ENCODE data around the gene HLA-A.
A peak's percentile ranks its signal among the peaks of the same experiment; 100 is the strongest.

HLA-A gene

GRCh38 chr6:29964518-29964886 is 22.2 kb downstream of the HLA-A start:
- Histone ChIP-seq H3K36me3 (ENCODE audit: control insufficient read depth in 1 of 2, insufficient read depth in 2 of 2, low read length in 2 of 2) (no peaks in the 10 kb centered on the region), H3K4me3 (ENCODE audit: low read depth in 1 of 2, low read length in 2 of 2) (peak overlapping the region; percentile 48 to 83), H3K4me1 (ENCODE audit: control insufficient read depth in 1 of 2, insufficient read depth in 2 of 2, low read length in 2 of 2) (peaks cover 32 to 36% of the 10 kb centered on the region in 2 donors), H3K27ac (ENCODE audit: low read length) (peak overlapping the region; percentile 94), H3K27me3 (ENCODE audit: low read depth, low read length) (no peaks in the 10 kb centered on the region), H3K9me3 (ENCODE audit: control insufficient read depth in 1 of 2, low read length in 2 of 2) (no peaks in the 10 kb centered on the region)

GRCh38 chr6:29964887-29965562 is 22.7 kb downstream of the HLA-A start:
- Histone ChIP-seq H3K36me3 (ENCODE audit: control insufficient read depth in 1 of 2, insufficient read depth in 2 of 2, low read length in 2 of 2) (no peaks in the 10 kb centered on the region), H3K4me3 (ENCODE audit: low read depth in 1 of 2, low read length in 2 of 2) (peak overlapping the region; percentile 48 to 83), H3K9me3 (ENCODE audit: control insufficient read depth in 1 of 2, low read length in 2 of 2) (no peaks in the 10 kb centered on the region), H3K27ac (ENCODE audit: low read length) (peak overlapping the region; percentile 94), H3K27me3 (ENCODE audit: low read depth, low read length) (no peaks in the 10 kb centered on the region), H3K4me1 (ENCODE audit: control insufficient read depth in 1 of 2, insufficient read depth in 2 of 2, low read length in 2 of 2) (peaks cover 32 to 36% of the 10 kb centered on the region in 2 donors)

GRCh38 chr6:29965563-29965872 is 23.2 kb downstream of the HLA-A start:
- peak overlapping the region; percentile 48 to 83 for H3K4me3 ChIP-seq (ENCODE audit: low read depth in 1 of 2, low read length in 2 of 2)
- H3K36me3 ChIP-seq (ENCODE audit: control insufficient read depth in 1 of 2, insufficient read depth in 2 of 2, low read length in 2 of 2), result peaks cover 0 to under 1% of the 10 kb centered on the region in 2 donors
- H3K4me1 ChIP-seq (ENCODE audit: control insufficient read depth in 1 of 2, insufficient read depth in 2 of 2, low read length in 2 of 2), result peaks cover 32 to 36% of the 10 kb centered on the region in 2 donors
- H3K27me3 ChIP-seq (ENCODE audit: low read depth, low read length), result no peaks in the 10 kb centered on the region
- peak overlapping the region; percentile 94 for H3K27ac ChIP-seq (ENCODE audit: low read length)
- H3K9me3 ChIP-seq (ENCODE audit: control insufficient read depth in 1 of 2, low read length in 2 of 2), result no peaks in the 10 kb centered on the region

GRCh38 chr6:29965873-29966601 is 23.7 kb downstream of the HLA-A start:
- H3K4me3 ChIP-seq (ENCODE audit: low read depth in 1 of 2, low read length in 2 of 2), result peak overlapping the region; percentile 48 to 83
- no peaks in the 10 kb centered on the region for H3K27me3 ChIP-seq (ENCODE audit: low read depth, low read length)
- H3K36me3 ChIP-seq (ENCODE audit: control insufficient read depth in 1 of 2, insufficient read depth in 2 of 2, low read length in 2 of 2), result peaks cover 4 to 5% of the 10 kb centered on the region in 2 donors
- peaks cover 32 to 36% of the 10 kb centered on the region in 2 donors for H3K4me1 ChIP-seq (ENCODE audit: control insufficient read depth in 1 of 2, insufficient read depth in 2 of 2, low read length in 2 of 2)
- H3K9me3 ChIP-seq (ENCODE audit: control insufficient read depth in 1 of 2, low read length in 2 of 2), result no peaks in the 10 kb centered on the region
- peak overlapping the region; percentile 94 for H3K27ac ChIP-seq (ENCODE audit: low read length)

DNA sequence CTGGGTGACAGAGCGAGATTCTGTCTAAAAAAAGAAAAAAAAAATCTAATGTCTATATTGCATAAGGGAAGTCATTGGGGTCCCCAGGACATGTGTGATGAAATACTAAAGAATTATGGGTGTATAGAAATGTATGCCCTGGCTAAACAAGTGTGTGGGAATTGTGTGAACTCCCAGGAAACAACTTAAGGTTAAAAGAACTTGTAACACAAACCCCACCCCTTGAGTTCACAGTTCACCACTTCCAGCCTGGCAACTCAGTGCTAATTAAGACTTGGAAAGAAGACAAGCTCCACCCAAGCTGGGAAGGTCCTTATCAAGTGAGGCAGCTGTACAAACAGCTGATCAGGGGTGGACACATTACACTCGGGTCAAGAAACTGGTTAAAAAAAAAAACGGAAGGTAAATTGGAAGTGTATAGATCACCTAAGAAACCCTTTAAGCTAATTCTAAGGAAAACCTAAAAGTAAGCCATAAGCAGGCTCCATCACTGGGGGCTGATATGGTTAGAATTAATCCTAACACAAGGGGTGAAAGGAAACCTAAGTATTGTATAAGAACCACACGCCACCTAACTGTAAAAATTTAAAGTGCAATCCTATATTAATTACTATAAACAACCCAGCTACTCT is 25.2 kb downstream of the HLA-A start:
- peaks cover 4 to 7% of the 10 kb centered on the region in 2 donors for H3K36me3 ChIP-seq (ENCODE audit: control insufficient read depth in 1 of 2, insufficient read depth in 2 of 2, low read length in 2 of 2)
- no peaks in the 10 kb centered on the region for H3K9me3 ChIP-seq (ENCODE audit: control insufficient read depth in 1 of 2, low read length in 2 of 2)
- no peak overlapping the region for H3K27ac ChIP-seq (ENCODE audit: low read length)
- no peaks in the 10 kb centered on the region for H3K27me3 ChIP-seq (ENCODE audit: low read depth, low read length)
- H3K4me3 ChIP-seq (ENCODE audit: low read depth in 1 of 2, low read length in 2 of 2), result no peak overlapping the region
- H3K4me1 ChIP-seq (ENCODE audit: control insufficient read depth in 1 of 2, insufficient read depth in 2 of 2, low read length in 2 of 2), result peaks cover 32 to 36% of the 10 kb centered on the region in 2 donors

DNA sequence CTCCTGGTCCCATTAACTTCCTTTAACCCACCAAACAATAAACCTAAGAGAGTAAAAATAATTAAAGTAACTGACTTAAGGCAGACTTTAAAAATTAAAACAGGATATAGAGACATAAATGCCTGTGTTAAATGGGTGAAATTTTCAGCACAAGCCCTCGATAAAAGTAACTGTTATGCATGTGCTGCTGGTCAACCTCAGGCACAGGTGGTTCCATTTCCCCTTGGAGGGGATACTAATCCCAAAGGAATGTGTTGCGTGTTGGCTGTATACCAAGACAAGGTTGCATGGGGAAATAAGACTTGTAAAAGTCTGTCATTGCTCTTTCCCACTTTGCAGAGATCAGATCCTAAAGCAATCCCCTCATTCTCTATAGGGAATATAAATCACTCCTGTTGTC is 25.8 kb downstream of the HLA-A start:
- Histone ChIP-seq H3K4me1 (ENCODE audit: control insufficient read depth in 1 of 2, insufficient read depth in 2 of 2, low read length in 2 of 2) (peaks cover 32 to 36% of the 10 kb centered on the region in 2 donors), H3K9me3 (ENCODE audit: control insufficient read depth in 1 of 2, low read length in 2 of 2) (no peaks in the 10 kb centered on the region), H3K27ac (ENCODE audit: low read length) (no peak overlapping the region), H3K36me3 (ENCODE audit: control insufficient read depth in 1 of 2, insufficient read depth in 2 of 2, low read length in 2 of 2) (peaks cover 4 to 7% of the 10 kb centered on the region in 2 donors), H3K4me3 (ENCODE audit: low read depth in 1 of 2, low read length in 2 of 2) (no peak overlapping the region), H3K27me3 (ENCODE audit: low read depth, low read length) (no peaks in the 10 kb centered on the region)

DNA sequence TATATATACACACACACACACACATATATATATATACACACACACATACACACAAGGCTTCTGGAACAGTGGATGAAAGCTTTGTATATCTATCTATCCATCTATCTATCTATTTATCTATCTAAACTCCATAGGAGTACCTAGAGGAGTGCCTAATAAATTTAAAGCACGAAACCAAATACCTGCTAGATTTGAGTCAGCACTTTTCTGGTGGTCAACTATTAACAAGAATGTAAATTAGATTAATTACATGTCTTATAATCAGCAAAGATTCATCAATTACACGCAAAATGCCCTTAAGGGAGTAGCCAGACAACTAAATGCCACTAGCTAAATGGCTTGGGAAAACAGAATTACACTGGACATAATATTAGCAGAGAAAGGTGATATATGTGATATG is 26.6 kb downstream of the HLA-A start:
- H3K36me3 ChIP-seq (ENCODE audit: control insufficient read depth in 1 of 2, insufficient read depth in 2 of 2, low read length in 2 of 2), result peaks cover 4 to 7% of the 10 kb centered on the region in 2 donors
- no peak overlapping the region for H3K27ac ChIP-seq (ENCODE audit: low read length)
- H3K9me3 ChIP-seq (ENCODE audit: control insufficient read depth in 1 of 2, low read length in 2 of 2), result no peaks in the 10 kb centered on the region
- peaks cover 32 to 36% of the 10 kb centered on the region in 2 donors for H3K4me1 ChIP-seq (ENCODE audit: control insufficient read depth in 1 of 2, insufficient read depth in 2 of 2, low read length in 2 of 2)
- no peaks in the 10 kb centered on the region for H3K27me3 ChIP-seq (ENCODE audit: low read depth, low read length)
- H3K4me3 ChIP-seq (ENCODE audit: low read depth in 1 of 2, low read length in 2 of 2), result no peak overlapping the region

DNA sequence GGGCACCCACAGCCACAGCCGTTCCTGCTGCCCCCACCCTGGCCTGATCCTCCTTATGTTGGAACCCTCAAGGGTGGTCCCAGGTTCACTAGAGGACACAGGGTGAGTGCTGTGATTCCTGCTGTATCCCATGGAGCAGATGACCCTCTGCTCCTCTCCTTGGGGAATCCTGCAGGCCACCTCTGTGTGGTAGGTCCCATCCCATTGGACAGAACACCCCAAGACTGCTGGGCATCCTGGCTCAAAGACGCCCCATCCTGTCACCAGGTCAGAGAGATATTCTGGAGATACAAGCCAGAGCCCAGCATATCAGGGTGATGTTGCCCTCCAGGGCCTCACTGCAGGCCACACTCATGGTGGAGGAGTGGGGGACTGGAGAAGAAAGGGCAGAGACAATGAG is 28.4 kb downstream of the HLA-A start:
- no peak overlapping the region for H3K4me3 ChIP-seq (ENCODE audit: low read depth in 1 of 2, low read length in 2 of 2)
- H3K4me1 ChIP-seq (ENCODE audit: control insufficient read depth in 1 of 2, insufficient read depth in 2 of 2, low read length in 2 of 2), result peaks cover 21 to 40% of the 10 kb centered on the region in 2 donors
- no peaks in the 10 kb centered on the region for H3K9me3 ChIP-seq (ENCODE audit: control insufficient read depth in 1 of 2, low read length in 2 of 2)
- peaks cover 3% of the 10 kb centered on the region for H3K27me3 ChIP-seq (ENCODE audit: low read depth, low read length)
- H3K27ac ChIP-seq (ENCODE audit: low read length), result no peak overlapping the region
- H3K36me3 ChIP-seq (ENCODE audit: control insufficient read depth in 1 of 2, insufficient read depth in 2 of 2, low read length in 2 of 2), result peaks cover 4 to 7% of the 10 kb centered on the region in 2 donors

DNA sequence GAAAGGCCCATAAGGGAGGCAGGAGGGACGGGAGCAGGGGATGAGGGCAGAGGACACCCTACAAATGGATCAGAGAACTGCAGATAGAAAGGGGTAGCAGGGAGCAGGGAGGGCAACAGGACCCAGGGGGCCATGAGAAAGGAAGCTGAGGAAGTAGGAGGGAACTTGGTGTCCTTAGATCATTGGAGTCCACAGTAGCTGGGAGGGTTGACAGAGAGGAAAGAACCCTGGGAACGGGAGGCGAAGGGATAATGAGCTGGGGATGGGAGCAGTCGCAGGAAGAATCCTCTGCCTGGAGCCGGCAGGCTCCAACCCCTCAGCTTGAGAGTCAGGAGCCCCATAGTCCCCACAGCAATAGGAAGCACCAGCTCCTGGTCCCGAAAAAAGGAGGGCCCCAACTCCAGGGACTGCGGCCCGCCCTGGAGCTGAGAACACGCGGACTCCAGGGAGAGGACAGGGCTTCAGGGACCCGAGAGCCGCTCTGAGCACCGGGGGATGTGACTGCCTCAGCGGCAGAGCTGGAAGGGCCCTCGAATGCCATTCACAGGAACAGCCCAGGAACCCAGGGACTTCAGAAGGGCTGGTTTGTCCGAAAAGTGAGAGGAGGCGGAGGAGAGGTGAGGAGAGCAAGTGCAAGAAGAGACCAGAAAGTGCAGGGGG is 32.7 kb downstream of the HLA-A start:
- H3K4me3 ChIP-seq (ENCODE audit: low read depth in 1 of 2, low read length in 2 of 2), result peak overlapping the region; percentile 52 to 65
- H3K36me3 ChIP-seq (ENCODE audit: control insufficient read depth in 1 of 2, insufficient read depth in 2 of 2, low read length in 2 of 2), result peaks cover 4 to 7% of the 10 kb centered on the region in 2 donors
- H3K27ac ChIP-seq (ENCODE audit: low read length), result no peak overlapping the region
- no peaks in the 10 kb centered on the region for H3K9me3 ChIP-seq (ENCODE audit: control insufficient read depth in 1 of 2, low read length in 2 of 2)
- H3K4me1 ChIP-seq (ENCODE audit: control insufficient read depth in 1 of 2, insufficient read depth in 2 of 2, low read length in 2 of 2), result peaks cover 4 to 17% of the 10 kb centered on the region in 2 donors
- peaks cover 7% of the 10 kb centered on the region for H3K27me3 ChIP-seq (ENCODE audit: low read depth, low read length)

DNA sequence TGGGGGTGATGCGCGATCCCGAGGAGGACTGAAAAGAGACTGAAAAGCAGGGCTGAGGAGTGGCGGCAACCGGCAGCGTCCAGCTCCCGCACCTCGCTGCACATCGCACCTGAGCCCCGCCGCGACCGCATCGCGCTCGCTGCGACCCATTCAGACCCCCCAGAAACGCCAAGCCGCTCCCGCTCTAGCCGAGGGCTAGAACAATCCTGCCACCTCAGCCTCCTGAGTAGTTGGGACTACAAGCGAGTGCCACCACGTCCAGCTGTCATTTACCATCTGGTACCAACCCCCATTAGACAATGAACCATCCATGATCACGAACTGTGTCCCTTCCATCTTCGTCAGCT is 33.2 kb downstream of the HLA-A start:
- peak overlapping the region; percentile 52 to 65 for H3K4me3 ChIP-seq (ENCODE audit: low read depth in 1 of 2, low read length in 2 of 2)
- no peaks in the 10 kb centered on the region for H3K9me3 ChIP-seq (ENCODE audit: control insufficient read depth in 1 of 2, low read length in 2 of 2)
- H3K36me3 ChIP-seq (ENCODE audit: control insufficient read depth in 1 of 2, insufficient read depth in 2 of 2, low read length in 2 of 2), result peaks cover 4 to 7% of the 10 kb centered on the region in 2 donors
- no peak overlapping the region for H3K27ac ChIP-seq (ENCODE audit: low read length)
- peaks cover 7% of the 10 kb centered on the region for H3K27me3 ChIP-seq (ENCODE audit: low read depth, low read length)
- peaks cover 4 to 17% of the 10 kb centered on the region in 2 donors for H3K4me1 ChIP-seq (ENCODE audit: control insufficient read depth in 1 of 2, insufficient read depth in 2 of 2, low read length in 2 of 2)

DNA sequence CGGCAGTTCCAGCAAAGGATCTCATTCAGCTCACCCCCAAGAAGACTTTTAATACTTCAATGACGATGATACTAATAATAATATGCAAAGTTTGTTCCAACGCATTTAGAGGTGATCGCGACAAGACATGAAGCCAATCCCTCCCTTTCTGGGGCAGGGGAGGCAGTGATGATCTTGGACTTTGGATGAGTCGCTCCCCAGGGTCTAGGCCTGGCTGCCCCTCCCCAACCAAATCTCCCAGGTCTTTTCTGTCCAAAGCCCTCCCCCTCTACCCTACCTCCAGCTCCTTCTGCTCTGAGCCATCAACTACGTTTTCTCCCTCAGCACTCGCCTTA is 33.9 kb downstream of the HLA-A start:
- peak overlapping the region; percentile 52 to 65 for H3K4me3 ChIP-seq (ENCODE audit: low read depth in 1 of 2, low read length in 2 of 2)
- peaks cover 7% of the 10 kb centered on the region for H3K27me3 ChIP-seq (ENCODE audit: low read depth, low read length)
- H3K4me1 ChIP-seq (ENCODE audit: control insufficient read depth in 1 of 2, insufficient read depth in 2 of 2, low read length in 2 of 2), result peaks cover 4 to 17% of the 10 kb centered on the region in 2 donors
- H3K27ac ChIP-seq (ENCODE audit: low read length), result peak overlapping the region; percentile 88
- H3K9me3 ChIP-seq (ENCODE audit: control insufficient read depth in 1 of 2, low read length in 2 of 2), result no peaks in the 10 kb centered on the region
- no peaks in the 10 kb centered on the region for H3K36me3 ChIP-seq (ENCODE audit: control insufficient read depth in 1 of 2, insufficient read depth in 2 of 2, low read length in 2 of 2)

Measured in muscle layer of duodenum (tissue), 2 donors.